NCI-H2227 treated with DMSO at 0.1 percent for 48 hours (cell line): Measurements from ENCODE around the gene HAND2.

ENCODE experiments used
- DNase-seq: peaks from one replicate; lab custom pipeline; 2025; lab: John Stamatoyannopoulos, UW

Gene HAND2

DNA sequence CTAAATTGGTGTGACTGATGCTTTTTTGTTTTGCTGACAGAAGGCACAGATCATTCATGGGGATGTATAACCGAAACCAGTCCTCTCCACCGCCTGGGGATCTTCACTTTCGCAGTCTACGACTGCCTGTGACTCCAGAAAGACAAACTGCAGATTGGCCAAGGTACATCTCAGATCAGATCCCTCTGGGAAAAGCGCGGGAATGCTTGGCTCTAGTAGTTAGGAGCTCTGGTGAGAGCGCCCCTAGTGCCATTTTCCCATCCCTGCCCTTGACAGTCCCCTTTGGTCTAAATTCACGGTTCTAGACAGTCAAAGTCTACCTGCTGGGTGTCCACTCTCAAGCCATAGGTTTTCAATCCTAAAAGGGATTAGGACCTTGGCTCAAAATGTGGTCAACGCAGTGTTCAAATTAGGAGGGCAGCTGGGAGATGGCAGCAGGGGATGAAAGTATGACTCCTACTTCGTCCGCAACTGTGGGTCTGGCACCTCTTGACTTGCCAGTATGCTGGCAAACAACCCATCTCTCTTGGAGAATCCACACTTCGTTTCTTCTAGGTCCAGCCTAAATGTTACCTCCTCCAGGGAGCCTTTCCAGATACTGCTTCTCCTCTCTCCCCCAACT, 6.9 kb upstream of the HAND2 start:
- DNase-seq = no peak

DNA sequence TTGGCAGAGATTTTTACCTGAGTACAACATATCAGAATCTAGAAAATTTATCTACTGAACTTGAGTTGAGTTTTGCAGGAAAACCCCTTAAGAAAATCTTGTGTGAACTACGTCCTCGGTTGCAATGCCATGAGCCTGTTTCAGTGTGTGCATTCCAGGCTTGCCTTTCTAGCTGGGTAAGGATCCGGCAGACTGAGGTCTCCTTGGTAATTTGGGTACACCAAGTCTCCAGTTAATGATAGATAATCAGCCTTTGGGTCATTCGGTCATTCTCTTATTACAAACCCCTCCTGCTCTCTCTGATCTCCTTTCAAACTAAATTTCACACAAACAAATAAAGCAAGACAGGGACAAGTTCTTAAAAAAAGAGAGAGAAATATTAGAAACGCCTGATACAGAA, 5.9 kb upstream of the HAND2 start:
- no peak for DNase-seq

DNA sequence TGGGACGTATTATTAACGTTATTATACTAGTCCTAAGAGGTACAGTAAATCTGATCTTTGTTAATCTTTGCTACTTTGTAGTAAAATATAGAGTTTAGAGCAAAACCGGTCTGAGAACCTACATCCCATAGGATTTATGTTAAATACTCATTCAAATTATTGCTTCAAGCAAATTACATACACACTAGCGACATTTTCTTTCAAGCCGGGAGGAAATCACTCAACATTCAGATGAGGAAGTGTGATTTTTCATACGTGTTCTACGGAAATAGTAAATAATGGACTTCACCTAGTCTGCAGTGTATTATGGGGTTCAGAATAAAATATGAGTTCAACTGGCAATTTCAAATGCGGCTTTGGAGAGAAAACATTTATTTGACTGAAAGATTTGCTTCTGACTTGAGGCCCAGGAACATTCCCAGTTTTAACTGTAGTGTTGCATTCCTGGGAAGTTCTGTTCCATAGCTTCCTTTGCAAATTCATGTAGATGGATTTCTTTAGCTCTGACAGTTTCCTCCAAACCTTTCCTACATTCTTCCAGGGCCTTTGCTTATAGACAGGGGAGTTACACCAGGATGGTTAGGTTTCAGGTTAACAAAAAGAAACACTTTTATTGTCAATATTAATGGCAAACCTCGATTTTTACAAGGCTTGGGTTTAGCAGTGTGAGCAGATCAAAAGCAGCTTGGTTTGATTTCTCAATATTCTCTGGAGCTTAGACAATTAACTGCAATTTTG, 5.3 kb upstream of the HAND2 start:
- DNase-seq = no peak

DNA sequence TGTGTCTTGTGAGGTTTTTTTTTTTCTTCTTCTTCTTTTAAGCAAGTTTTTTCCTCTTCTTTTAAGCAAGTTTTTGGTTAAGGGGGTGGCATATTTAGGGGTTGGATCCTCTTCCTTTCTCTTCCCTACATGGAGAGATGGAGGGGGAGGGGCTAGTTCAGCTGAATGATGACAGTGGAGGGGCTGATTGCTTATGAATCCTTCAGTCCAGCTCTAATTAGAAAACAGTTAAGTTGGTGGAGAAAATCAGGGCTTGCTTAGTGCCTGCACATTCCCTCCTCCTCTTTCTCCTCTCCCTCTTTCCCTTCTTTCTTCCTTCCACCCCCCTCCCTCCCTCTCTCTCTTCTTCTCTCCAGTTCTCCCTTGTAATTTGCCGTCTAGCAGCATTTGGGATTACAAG, 4.4 kb upstream of the HAND2 start:
- no peak for DNase-seq

DNA sequence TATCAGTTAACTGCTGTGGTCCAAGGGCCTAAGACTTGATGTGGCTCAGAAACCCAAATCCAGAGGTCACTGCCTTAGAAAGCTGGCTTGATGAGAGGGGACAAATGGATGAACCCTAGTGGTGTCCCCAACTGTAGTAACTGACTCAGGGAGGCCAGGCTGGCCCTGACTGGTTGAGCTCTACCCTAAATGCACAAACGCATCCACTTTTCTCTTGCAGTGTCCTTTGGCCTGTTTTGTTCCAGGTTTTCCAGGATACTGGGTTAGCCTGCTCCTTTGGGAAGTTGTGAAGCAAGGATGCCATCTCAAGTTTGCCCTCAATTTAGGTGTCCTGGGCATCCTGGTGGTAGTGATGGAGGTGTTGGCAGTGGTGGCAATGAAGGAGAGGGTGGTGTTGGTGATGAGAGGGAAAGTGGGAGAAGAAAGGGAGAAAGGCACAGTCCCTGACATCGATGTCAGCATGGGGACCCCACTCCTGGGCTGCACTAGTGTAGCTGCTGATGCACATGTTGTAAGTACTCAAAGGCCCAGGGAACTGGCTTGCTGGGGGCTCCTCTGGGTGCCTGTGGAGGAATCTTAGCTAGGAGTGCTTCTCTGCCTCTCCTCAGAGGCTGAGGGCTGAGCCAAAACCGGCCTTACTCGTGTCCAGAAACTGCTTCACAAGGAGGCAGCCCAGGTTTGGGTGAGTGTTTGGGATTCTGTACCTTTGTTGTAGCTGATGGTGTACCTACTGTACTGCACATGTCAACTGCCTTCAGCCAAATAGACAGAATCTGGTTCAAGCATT, 2.9 kb upstream of the HAND2 start:
- no peak for DNase-seq

DNA sequence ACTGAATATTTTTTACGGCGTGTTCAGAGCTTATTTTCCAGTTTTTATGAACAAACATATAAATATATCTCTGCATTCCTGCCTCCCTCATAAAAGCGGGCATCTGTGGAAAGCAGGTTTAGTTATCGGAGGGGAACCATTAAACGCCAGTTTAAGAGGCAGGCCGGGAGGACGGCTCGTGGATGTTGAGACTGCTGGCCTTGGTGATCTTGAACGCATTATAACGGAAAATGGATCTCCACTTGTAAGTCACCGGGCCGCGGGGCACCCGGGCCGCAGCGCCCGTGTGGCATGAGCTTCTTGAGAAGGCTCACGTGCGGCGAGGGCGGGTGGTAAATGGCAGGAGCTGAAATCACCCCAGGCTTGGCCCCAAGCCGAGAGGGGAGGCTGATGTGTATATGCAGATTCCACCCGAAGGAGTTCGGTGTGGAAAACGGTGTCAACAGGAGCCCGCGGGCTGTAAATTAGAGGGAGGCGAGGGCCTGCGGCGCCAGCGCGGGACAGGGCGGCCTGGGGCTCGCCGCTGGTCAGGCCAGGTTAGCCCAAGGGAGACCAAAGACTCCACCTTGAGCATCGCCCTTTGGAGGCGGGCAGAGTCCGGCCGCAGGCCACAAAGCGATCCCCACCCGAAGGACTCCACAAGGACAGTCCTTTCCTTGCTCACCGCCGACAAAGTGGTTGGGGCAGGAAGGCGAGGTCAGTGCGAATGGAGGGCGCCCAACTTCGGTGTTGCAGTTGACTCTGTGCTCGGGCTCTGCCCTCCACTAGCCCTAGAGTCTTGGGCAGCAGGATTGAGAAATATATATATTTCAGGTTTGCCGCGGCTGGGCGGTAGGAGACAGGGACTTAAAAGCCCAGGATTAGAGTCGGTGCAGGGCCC, 1.3 kb upstream of the HAND2 start:
- no peak for DNase-seq

DNA sequence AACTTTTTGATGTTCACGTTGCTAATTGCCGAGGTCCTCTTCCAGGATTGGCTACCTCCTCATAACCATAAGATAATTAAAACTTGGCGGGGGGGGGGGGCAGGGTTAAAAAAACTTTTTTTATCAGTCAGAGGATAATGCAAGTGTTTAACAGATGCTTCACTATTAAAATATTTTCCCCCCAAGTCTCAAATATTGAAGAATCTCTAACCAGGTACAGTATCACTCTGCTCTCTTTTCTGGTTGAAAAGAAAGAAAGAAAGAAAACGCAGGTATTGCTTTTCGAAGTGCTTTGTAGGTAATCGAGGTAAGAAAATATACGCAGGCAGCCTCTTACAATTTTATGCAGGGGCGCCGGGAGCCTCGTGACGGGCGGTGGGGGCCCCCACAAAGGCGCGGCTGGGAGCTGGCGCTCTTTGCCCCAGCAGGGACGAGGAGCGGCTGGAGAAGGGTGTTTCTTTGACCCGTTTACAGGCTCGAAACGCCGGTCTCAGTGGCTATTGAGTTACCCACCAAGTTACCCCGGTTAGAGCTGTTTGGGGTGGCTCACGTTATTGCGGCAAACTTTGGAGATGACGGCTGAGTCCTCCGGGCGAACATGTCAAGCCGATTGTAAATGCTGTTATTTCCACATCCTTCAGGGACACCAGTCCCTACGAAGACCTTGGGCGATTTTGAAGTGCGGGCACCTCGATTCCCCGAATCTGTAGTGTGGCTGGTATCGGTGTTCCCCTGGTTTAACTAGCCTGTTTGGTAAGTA, 477 bp upstream of the HAND2 start:
- no peak for DNase-seq

DNA sequence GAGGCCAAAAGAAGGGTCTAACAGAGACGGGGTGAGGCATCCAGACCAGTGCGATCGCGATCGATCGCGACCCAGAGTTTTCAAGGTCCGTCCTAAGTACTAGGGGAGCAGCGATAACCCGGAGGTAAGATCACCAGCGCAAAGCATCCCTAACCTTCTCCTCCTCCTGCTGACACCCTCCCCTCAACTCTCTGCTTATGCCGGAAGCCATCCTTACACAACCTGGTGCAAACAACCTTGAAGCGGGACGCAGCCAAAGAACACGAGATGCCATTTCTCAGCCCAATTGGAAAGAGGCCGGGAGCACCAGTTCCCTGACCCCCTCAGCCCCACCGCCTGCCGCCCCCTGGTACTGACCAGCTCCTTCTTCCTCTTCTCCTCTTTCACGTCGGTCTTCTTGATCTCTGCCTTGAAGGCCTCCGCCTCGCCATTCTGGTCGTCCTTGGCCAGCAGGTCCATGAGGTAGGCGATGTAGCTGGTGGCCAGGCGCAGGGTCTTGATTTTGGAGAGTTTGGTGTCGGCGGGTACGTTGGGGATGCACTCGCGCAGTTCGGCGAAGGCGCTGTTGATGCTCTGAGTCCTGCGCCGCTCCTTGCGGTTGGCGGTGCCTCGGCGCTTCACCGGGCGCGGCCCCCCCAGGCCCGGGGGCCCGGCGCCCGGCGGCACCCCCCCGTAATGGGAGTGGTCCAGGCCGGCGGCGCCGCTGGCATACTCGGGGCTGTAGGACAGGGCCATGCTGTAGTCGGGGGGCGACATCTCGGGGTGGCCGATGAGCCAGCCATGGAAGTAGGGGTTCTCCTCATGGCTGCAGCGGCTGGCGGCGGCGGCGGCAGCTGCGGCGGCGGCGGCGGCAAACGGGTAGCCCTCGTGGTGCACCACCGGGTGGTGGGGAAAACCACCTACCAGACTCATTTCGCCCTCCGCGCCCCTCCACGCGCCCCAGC, 1.4 kb downstream of the HAND2 start:
- DNase-seq = peak; percentile 29

DNA sequence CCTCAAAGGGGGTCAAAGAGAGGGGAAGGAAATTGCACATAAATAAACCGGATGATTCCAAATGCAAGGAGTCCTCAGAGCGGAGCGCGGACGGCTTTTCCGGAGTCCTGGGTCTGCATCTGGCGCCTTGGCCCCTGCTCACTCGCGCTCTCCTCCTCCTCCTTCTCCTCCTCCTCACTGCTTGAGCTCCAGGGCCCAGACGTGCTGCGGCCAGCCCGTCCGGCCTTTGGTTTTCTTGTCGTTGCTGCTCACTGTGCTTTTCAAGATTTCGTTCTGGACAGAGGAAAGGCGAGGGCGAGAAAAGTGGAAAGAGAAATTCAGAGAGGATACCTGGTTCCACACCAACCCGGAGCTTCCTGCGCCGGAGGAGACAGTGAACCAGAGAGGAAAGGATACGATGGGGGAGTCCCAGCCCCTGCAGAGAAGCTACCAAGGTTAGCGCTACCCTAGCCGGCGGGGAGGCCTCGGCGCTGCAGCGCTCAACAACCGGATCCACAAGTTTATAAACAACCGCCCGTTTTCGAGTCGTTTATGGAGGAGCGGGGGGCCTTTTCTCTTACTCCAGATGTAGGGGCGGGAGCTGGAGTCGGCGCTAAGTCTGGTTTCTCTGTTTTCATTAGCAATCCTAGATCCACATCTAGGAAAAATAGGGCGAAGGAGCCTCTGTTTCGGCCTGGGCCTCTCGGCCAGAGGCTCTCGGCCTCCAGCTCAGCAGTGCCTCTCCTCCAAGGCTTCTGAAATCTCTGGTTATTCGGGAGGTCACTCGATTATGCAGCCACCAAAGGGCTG, 2.7 kb downstream of the HAND2 start:
- no peak for DNase-seq

DNA sequence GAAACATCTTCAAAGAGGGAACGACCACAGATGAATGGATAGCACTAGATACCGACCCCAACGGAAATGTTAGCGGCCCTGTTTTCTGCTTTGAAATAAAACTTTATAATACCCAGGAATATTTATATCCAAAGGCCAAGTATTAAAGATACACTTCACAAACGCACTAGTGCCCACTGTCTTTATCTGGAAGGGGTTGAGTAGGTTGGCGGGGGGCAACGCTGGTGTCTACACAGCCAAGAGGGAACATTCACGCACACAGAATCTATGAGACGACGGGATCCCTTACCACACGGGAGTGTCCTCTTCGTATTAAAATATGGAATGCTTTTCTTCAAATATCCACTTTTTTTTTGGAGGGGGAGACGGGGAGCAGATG, 3.3 kb downstream of the HAND2 start:
- no peak for DNase-seq

DNA sequence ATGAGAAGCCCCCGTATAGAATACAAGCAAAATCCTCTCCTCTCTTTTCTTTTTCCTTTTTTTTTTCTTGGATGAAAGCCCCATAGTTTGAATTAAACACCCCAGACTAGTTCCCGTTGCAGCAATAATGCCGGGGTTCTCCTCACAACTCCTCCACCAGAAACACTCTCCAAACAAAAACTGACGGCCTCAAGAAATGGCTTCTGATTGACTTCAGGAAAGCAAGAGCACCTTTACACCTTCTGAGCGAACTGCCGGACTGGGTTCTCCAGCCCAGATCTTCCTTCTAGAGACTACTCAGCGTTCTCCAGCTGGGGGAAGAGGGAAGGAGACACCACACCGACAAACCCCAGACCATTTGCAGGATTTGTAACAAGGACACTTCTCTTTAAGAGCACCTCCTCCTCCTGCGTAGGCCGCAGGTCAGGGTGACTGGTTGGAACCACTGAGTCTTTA, 4.0 kb downstream of the HAND2 start:
- no peak for DNase-seq

DNA sequence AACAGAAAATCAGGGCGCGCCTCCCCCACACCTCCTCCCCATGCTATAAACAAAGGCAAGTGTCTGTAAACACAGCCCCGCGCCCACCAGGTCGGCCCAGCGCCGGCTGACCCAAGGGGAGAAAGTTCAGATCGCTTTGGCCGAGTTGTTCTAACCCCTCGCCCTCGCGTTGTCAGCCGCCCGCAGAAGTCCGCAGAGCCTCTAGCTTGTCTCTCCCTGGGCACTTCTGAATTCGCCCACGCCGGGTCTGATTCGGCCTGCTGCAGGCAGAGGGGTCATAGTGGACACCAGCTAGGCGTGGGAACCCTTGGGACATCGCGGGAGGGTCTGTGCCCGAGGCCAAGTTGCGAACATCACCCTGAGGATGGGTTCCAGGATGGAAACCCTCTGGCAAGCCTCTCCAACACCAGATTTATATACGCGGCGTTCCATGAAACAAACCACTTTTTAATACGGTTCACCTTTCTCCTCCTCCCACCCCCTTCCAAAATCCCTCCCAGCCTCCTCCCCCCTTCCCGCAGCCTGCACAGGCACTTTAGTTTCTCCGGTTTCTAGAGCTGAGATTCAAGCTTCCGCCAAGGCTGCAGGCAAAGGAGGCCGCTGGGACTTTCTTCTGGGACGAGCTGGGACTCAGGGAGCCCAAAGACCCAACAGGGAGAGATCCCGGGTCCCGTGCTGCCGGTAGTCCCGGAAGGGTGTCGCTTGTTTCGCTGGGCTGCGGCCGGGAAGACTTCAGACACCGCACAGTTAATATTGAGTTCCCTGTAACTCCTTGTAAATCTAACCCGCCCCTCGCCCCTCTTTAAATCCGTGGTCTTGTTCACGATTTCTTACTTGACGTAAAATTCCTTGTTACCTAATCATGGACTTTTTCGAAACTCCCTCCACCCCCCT, 4.7 kb downstream of the HAND2 start:
- no peak for DNase-seq

DNA sequence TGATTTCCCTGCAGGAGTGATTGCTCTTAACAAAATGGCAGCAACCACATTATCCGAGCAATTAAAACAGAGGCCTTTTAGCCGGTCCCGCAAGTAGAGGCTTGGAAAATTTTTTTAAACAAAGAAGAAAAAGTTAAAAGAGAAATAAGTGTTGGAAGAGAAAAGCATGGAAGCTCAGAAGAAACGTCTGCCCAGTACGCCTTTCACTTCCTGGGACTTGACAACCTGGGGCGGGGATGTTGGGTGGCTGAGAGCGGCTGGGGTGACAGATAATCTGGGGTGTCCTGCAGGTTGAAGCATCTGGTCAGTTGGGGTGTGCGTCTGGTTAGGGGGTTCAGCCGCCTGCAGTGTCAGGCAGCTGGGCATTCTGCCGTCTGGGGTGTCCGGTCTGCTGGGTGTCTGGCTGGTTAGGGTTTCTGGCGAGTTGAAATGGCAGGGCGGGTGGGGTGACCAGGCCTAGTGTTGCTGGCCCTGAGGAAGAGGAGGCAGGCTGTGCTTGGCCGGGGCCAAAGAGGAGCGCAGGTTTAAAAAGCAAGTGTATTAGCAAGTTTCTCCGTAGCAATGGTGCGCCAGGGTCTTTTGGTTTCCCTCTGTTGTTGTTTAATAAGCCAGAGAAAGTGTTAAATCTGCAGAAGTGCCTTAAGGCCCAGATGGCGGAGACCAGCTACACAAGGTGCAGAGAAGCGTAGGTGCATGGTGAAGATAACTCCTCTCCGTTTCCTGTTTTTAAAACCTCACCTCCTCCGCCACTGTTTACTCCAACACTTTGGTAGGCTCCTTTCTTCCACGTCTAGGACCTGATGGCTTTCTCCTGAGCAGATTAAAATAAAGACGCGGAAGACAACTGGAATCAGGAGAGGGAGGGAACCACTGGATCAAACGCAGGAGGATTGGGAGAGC, 5.6 kb downstream of the HAND2 start:
- DNase-seq = no peak

DNA sequence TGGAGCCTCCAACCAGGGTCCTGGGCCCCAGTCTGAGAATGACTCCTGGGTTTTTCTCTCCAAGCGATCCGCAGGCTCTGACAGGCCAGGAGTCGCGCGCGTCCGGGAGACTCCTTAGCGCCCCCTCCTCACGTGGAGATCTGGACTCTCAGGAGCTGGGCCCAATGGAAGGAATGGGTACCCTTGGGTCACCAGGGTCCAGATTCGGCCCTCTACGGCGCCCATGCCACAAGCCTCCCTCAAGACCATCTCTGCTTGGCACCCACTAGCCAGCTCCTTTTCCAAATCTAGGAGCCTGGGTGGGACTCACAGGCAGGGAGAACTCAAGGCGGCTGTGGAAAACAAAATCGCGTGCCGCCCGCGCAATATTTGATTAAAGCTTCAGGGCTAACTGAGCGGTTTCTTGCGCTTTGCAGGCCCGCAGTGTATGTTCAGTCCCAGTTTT, 7.1 kb downstream of the HAND2 start:
- no peak for DNase-seq

DNA sequence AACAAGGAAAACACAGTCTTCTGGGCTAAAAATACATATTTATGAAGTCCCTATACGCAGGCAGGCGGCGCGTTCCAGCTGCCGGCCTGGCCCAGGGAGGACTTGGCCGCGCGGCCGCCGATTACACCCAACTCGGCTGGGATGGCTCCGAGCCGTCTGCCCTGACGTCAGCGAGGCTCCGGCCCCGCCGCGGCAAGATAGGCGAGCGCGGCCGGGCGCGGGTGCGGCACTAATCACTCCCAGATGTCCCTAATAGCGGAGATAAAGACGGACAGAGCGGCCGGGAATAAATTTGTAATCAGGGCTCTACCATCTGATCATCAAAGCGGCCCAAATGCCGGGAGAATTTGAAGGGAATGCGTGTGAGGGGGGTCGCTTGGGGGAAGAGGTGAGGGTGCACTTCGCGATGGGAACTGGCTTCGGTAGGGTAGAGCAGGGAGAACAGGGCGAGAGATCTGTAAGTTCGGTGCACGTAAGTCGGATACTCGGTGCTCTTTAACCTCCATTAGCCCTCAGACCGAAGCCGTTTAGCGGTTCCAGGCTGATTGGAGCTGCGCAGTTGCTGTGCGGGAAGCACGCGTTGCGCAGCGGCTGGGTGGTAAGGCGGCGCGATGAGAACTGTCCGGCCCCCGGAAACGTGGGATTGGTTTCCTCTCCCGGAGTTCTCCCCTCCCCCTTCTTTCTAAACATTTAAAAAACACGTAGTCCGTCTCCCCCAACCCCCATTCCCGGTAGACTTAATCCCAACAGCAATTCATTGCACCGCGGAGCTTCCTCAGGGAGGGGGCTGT, 7.7 kb downstream of the HAND2 start:
- DNase-seq = peak; percentile 74

DNA sequence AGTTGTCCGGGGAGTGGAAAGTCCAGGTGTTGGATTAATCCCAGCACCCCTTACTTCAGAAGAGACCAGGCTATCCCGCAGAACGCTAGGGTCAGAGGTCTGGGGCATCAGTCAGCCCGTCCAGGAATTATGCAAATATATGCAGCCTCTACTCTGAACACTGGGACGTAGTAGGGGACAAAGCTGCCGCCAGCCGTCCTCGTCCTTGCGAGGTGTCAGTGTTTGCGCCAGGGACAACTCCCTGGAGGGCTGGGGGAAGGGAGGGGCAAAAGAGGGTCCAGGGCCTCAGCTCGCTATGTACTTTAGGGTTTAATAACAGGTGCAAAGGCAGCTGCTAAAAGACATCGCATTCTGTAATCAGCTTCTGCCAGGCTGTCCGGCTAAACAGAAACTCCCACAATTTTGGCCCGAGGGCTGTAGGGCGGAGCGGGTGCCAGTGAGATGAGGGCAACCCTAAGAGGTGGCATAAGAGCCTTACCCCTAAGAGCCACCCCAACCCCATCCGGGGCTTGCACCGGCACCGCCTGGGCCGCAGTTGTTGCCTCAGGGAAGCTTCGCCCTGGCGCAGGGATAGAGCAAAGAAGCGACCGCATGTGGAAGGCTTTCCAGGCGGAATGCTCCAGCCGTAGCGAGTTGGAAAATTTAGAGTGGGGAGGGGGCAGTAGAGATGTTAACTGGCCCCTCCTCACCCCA, 8.4 kb downstream of the HAND2 start:
- no peak for DNase-seq
